ENCODE measurements around the gene CHMP5. TPM values are rescaled to one million over a fixed set of nuclear protein-coding genes. Genes with fewer than 3 reads are reported as not detected.

The CHMP5 gene
- total RNA-seq, 1 experiment from 2014 or later, result 63.0 TPM

DNA sequence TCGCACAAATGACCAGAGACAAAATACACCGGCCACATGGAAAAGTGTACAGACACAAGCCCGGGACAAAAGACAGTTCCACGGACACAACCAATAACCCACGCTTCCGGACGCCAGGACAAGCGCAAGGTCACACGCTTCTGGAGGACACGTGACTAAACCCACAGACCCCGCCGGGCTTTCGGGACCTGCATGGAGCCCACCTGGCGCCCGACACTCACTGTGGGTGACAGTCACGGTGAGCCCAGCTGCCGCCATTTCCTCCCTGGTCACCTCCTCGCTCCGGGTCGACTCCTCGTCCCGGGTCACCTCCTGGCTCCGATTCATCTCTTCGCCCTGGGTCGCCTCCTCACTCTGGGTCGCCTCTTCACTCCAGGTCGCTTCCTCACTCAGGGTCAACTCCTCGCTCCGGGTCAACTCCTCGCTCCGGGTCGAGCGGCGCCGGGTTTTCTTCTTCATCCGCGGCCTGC, 811 bp upstream of the CHMP5 start:
- intact Hi-C loops (cut with micrococcal nuclease; ENCODE audit: unreplicated experiment), result loop anchor here (1.0 kb wide), 1 partner anchor 35 kb away; no protein-coding TSS in a partner anchor

DNA sequence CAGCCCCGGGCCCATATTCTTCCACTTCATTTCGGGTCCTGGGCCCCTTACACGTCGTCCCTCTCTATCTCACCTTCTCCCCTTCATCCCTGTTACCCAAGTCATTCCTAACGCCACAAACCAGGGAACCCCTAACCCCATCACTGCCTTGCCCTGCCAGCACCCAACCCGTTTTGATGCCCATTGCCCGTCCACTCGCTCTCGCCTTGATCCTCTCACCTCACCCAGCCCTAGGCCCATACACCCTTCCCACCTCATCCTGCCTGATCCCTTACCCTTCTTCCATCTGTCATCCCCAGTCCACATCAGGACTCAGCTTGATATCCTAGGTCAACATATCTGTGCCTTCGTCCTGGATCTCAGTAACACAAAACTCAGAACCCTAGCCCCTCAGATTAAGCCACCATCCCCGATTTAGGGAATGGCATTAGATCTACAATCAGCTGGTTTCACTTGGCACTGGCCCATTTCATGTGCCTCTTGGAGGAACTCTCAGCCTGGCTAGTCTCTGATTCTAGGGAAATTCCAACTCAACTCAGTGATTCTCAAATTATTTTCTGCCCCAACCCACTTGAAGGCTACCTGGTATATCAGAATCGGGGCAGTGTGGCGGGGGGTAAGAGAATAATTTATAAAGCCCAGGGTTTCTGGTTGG, 489 bp downstream of the CHMP5 start:
- Histone ChIP-seq H3K27ac (peak overlapping the region; percentile 47), H3K9me3 (ENCODE audit: insufficient read depth, low read depth) (no peaks in the 10 kb centered on the region), H3F3A (ENCODE audit: insufficient read depth, low read depth) (no peaks in the 10 kb centered on the region), H4K20me1 (ENCODE audit: insufficient read depth) (no peaks in the 10 kb centered on the region), H3K9me2 (ENCODE audit: insufficient read depth) (no peaks in the 10 kb centered on the region), H3K79me2 (ENCODE audit: low read depth) (peaks cover 35% of the 10 kb centered on the region), H3K4me1 (replicated peaks; ENCODE audit: insufficient read depth) (peaks cover 15% of the 10 kb centered on the region), H2AFZ (peak overlapping the region; percentile 66; the same call in 1 of the 2 replicates), H3K36me3 (ENCODE audit: low read depth) (peaks cover 14% of the 10 kb centered on the region), H3K27me3 (ENCODE audit: insufficient read depth, low read depth) (no peaks in the 10 kb centered on the region), H3K4me2 (peak overlapping the region; percentile 97), H3K4me3 (peak overlapping the region; percentile 76)
- TF ChIP-seq, protein P1, sequence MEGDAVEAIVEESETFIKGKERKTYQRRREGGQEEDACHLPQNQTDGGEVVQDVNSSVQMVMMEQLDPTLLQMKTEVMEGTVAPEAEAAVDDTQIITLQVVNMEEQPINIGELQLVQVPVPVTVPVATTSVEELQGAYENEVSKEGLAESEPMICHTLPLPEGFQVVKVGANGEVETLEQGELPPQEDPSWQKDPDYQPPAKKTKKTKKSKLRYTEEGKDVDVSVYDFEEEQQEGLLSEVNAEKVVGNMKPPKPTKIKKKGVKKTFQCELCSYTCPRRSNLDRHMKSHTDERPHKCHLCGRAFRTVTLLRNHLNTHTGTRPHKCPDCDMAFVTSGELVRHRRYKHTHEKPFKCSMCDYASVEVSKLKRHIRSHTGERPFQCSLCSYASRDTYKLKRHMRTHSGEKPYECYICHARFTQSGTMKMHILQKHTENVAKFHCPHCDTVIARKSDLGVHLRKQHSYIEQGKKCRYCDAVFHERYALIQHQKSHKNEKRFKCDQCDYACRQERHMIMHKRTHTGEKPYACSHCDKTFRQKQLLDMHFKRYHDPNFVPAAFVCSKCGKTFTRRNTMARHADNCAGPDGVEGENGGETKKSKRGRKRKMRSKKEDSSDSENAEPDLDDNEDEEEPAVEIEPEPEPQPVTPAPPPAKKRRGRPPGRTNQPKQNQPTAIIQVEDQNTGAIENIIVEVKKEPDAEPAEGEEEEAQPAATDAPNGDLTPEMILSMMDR (conservative IDR thresholded peaks at IDR 0.05), result no peak
- no peak for TF ChIP-seq EZH2 (IDR thresholded peaks at IDR 0.05; ENCODE audit: low read depth)
- TSS peak; percentile 43 for BruUV-seq (replicated peaks)
- no peak for DNase-seq
- ChIA-PET POLR2A (ENCODE audit: unreplicated experiment) (no interaction called here), CTCF (no interaction called here)
- intact Hi-C loops (cut with micrococcal nuclease; ENCODE audit: unreplicated experiment), result no loop called here

More for the DNA sequence above, 811 bp upstream of the CHMP5 start:
- ChIA-PET POLR2A (ENCODE audit: unreplicated experiment) (interaction anchor here (0.6 kb wide), 1 partner anchor 675 kb away, joined by 3 read pairs; no protein-coding TSS in a partner anchor), CTCF (no interaction called here)
- Histone ChIP-seq H2AFZ (peak overlapping the region; percentile 85), H3K27me3 (ENCODE audit: insufficient read depth, low read depth) (no peaks in the 10 kb centered on the region), H3K9me3 (ENCODE audit: insufficient read depth, low read depth) (no peaks in the 10 kb centered on the region), H3K4me2 (peak overlapping the region; percentile 97), H4K20me1 (ENCODE audit: insufficient read depth) (no peaks in the 10 kb centered on the region), H3K4me3 (peak overlapping the region; percentile 89), H3K79me2 (ENCODE audit: low read depth) (peaks cover 35% of the 10 kb centered on the region), H3K4me1 (replicated peaks; ENCODE audit: insufficient read depth) (peaks cover 15% of the 10 kb centered on the region), H3K27ac (peak overlapping the region; percentile 53), H3K36me3 (ENCODE audit: low read depth) (peaks cover 8% of the 10 kb centered on the region; the same call in 1 of the 2 replicates), H3F3A (ENCODE audit: insufficient read depth, low read depth) (no peaks in the 10 kb centered on the region), H3K9me2 (ENCODE audit: insufficient read depth) (no peaks in the 10 kb centered on the region)
- DNase-seq, result no peak
- no peak for TF ChIP-seq EZH2 (IDR thresholded peaks at IDR 0.05; ENCODE audit: low read depth)
- TF ChIP-seq, protein P1 (conservative IDR thresholded peaks at IDR 0.05), result no peak
- BruUV-seq (replicated peaks), result no TSS peak

DNA sequence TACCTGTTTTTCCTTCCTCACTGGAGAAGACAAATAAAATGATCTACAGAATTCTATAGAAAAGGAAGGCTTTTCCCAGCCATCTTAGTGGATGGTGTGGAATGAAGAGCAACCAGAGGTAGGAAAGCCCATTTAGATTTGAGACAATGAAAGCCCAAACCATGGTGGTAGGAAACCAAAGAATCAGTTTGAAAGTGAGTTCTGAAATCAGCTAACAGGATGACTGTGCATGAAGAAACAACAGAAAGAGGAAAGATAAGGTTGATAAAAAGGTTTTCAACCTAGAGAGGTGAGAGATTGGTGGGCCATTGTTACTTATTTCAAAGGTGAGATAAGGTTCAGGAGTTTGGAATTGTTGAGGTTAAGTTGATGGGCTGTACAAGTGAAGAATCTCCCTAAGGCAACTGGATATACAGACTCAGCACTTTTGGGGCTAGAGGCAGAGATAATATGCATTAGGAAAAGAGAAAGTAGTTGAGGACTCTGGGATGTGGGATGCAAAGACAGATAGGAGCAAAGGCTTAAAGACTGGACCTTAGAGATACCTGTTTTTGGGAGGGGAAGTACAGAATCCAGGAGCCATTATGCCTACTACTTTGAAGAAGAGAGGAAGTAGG, 2.4 kb downstream of the CHMP5 start:
- DNase-seq, result no peak
- Histone ChIP-seq H3K4me1 (replicated peaks; ENCODE audit: insufficient read depth) (peaks cover 15% of the 10 kb centered on the region), H3F3A (ENCODE audit: insufficient read depth, low read depth) (no peaks in the 10 kb centered on the region), H2AFZ (no peak overlapping the region), H3K4me3 (no peak overlapping the region), H4K20me1 (ENCODE audit: insufficient read depth) (no peaks in the 10 kb centered on the region), H3K36me3 (ENCODE audit: low read depth) (peaks cover 5% of the 10 kb centered on the region; the same call in 1 of the 2 replicates), H3K27me3 (ENCODE audit: insufficient read depth, low read depth) (no peaks in the 10 kb centered on the region), H3K9me3 (ENCODE audit: insufficient read depth, low read depth) (no peaks in the 10 kb centered on the region), H3K79me2 (ENCODE audit: low read depth) (peaks cover 29% of the 10 kb centered on the region), H3K9me2 (ENCODE audit: insufficient read depth) (no peaks in the 10 kb centered on the region), H3K4me2 (no peak overlapping the region), H3K27ac (no peak overlapping the region)
- CTCF ChIA-PET, result no interaction called here
- no TSS peak for BruUV-seq (replicated peaks)
- intact Hi-C loops (cut with micrococcal nuclease; ENCODE audit: unreplicated experiment), result no loop called here
- POLR2A ChIA-PET (ENCODE audit: unreplicated experiment), result no interaction called here
- no peak for TF ChIP-seq EZH2 (IDR thresholded peaks at IDR 0.05; ENCODE audit: low read depth)
- TF ChIP-seq, protein P1 (conservative IDR thresholded peaks at IDR 0.05), result no peak

Measured in PC-9 (cell line).